ENCODE results near the gene STRAP.
A peak's percentile ranks its signal among the peaks of the same experiment; 100 is the strongest.

STRAP gene

GRCh38 chr12:15863372-15863771 lies 18.8 kb upstream of the STRAP start:
- TF ChIP-seq OSR2 (tag by site-specific recombination; IDR thresholded peaks at IDR 0.05) (0 out of 2 replicates have a peak, but pooled peaks have one; percentile 32), TRIM28 (IDR thresholded peaks at IDR 0.05; ENCODE audit: borderline replicate concordance, low read length) (peak; percentile 48; the same call in 1 of the 2 replicates), PRDM6 (tag by site-specific recombination; IDR thresholded peaks at IDR 0.05) (0 out of 2 replicates have a peak, but pooled peaks have one; percentile 17), ZSCAN30 (tag by site-specific recombination; IDR thresholded peaks at IDR 0.05) (no peak), SETDB1 (IDR thresholded peaks at IDR 0.05; ENCODE audit: insufficient read length, low read length) (peak; percentile 68), ZNF660 (tag by site-specific recombination; IDR thresholded peaks at IDR 0.05) (no peak), PBX3 (CRISPR knock-in tag; IDR thresholded peaks at IDR 0.05) (no peak), ZNF157 (tag by site-specific recombination; IDR thresholded peaks at IDR 0.05) (no peak)
- Histone ChIP-seq H3K9me3 (ENCODE audit: control insufficient read depth, insufficient read depth, low read depth, low read length) (no peaks in the 10 kb centered on the region), H3K36me3 (ENCODE audit: control insufficient read depth in 2 of 2, insufficient read depth in 1 of 2, low read length in 2 of 2) (no peaks in the 10 kb centered on the region), H3K27ac (ENCODE audit: extremely low read depth, low read depth, low read length) (no peak overlapping the region), H3K4me3 (ENCODE audit: low read depth, low read length) (no peak overlapping the region), H3K4me1 (ENCODE audit: control insufficient read depth, insufficient read depth, low read length) (no peaks in the 10 kb centered on the region; the same call in 1 of the 2 replicates)
- ChIA-PET CTCF (interaction anchor here (0.6 to 1.0 kb wide), 3 partner anchors 9 to 1569 kb away, joined by 3 to 4 read pairs (median 3); no protein-coding TSS in a partner anchor), POLR2A (no interaction called here)

GRCh38 chr12:15863984-15864383 lies 18.2 kb upstream of the STRAP start:
- ChIA-PET CTCF (interaction anchor here (0.6 to 1.0 kb wide), 4 partner anchors 10 to 1568 kb away, joined by 3 to 5 read pairs (median 4); no protein-coding TSS in a partner anchor), POLR2A (no interaction called here)
- TF ChIP-seq ZBTB1 (tag by site-specific recombination; IDR thresholded peaks at IDR 0.05) (no peak), ZNF433 (tag by site-specific recombination; IDR thresholded peaks at IDR 0.05; ENCODE audit: low read depth) (no peak), ZFP41 (tag by site-specific recombination; IDR thresholded peaks at IDR 0.05; ENCODE audit: borderline replicate concordance) (no peak), ZNF704 (tag by site-specific recombination; IDR thresholded peaks at IDR 0.05) (no peak), ZNF560 (tag by site-specific recombination; IDR thresholded peaks at IDR 0.05; ENCODE audit: borderline replicate concordance) (no peak), ZEB2 (tag by site-specific recombination; IDR thresholded peaks at IDR 0.05) (no peak), ZNF114 (tag by site-specific recombination; IDR thresholded peaks at IDR 0.05) (no peak), ZNF501 (tag by site-specific recombination; IDR thresholded peaks at IDR 0.05) (no peak), ZNF37A (tag by site-specific recombination; IDR thresholded peaks at IDR 0.05) (no peak), ZNF211 (tag by site-specific recombination; IDR thresholded peaks at IDR 0.05; ENCODE audit: low read depth) (no peak)
- Histone ChIP-seq H3K4me3 (ENCODE audit: low read depth, low read length) (no peak overlapping the region), H3K27ac (ENCODE audit: extremely low read depth, low read depth, low read length) (no peak overlapping the region), H3K4me1 (ENCODE audit: control insufficient read depth, insufficient read depth, low read length) (no peaks in the 10 kb centered on the region; the same call in 1 of the 2 replicates), H3K9me3 (ENCODE audit: control insufficient read depth, insufficient read depth, low read depth, low read length) (no peaks in the 10 kb centered on the region), H3K36me3 (ENCODE audit: control insufficient read depth in 2 of 2, insufficient read depth in 1 of 2, low read length in 2 of 2) (no peaks in the 10 kb centered on the region)

- no peak overlapping the region for H3K27ac ChIP-seq (ENCODE audit: extremely low read depth, low read depth, low read length)
- no peak overlapping the region for H3K4me3 ChIP-seq (ENCODE audit: low read depth, low read length)
- no peaks in the 10 kb centered on the region for H3K36me3 ChIP-seq (ENCODE audit: control insufficient read depth in 2 of 2, insufficient read depth in 1 of 2, low read length in 2 of 2)
- H3K9me3 ChIP-seq (ENCODE audit: control insufficient read depth, insufficient read depth, low read depth, low read length), result no peaks in the 10 kb centered on the region
- H3K4me1 ChIP-seq (ENCODE audit: control insufficient read depth, insufficient read depth, low read length), result no peaks in the 10 kb centered on the region; the same call in 1 of the 2 replicates
- ChIA-PET CTCF (no interaction called here), POLR2A (no interaction called here)
- TF ChIP-seq ZNF10 (tag by site-specific recombination; IDR thresholded peaks at IDR 0.05) (no peak), ZSCAN4 (tag by site-specific recombination; IDR thresholded peaks at IDR 0.05) (no peak), ZNF560 (tag by site-specific recombination; IDR thresholded peaks at IDR 0.05; ENCODE audit: borderline replicate concordance) (no peak), ZNF37A (tag by site-specific recombination; IDR thresholded peaks at IDR 0.05) (no peak), ZIC2 (tag by site-specific recombination; IDR thresholded peaks at IDR 0.05) (no peak), ATF2 (tag by site-specific recombination; IDR thresholded peaks at IDR 0.05; ENCODE audit: low read depth) (no peak), YY1 (tag by site-specific recombination; IDR thresholded peaks at IDR 0.05) (no peak), ZFP37 (tag by site-specific recombination; IDR thresholded peaks at IDR 0.05) (no peak), RBAK (tag by site-specific recombination; IDR thresholded peaks at IDR 0.05) (no peak), ZBTB8A (tag by site-specific recombination; IDR thresholded peaks at IDR 0.05) (no peak)
These were observed 14.0 kb upstream of the STRAP start for GRCh38 chr12:15868186-15868585.
